H9 (cell line): ENCODE results near the gene AXIN2. TPM values are rescaled to one million over a fixed set of nuclear protein-coding genes. Genes with fewer than 3 reads are reported as not detected.
A peak's percentile ranks its signal among the peaks of the same experiment; 100 is the strongest.

Experiments used
- DNase-seq: peaks from one replicate; pipeline ENCODE4 v3.0.0-alpha.2; 2017
- H2AFZ ChIP-seq: one replicate; pipeline ENCODE4 v1.6.1; 2013; ENCODE audit warnings: mild to moderate bottlenecking, low read length, control low read depth, moderate library complexity
- H2AK5ac ChIP-seq: 2 replicates; pipeline ENCODE4 v1.6.1; 2013; ENCODE audit warnings: low read length, control low read depth, mixed read lengths; ENCODE audit not compliant: insufficient read length
- H2BK120ac ChIP-seq: one replicate; pipeline ENCODE4 v1.6.1; 2013; ENCODE audit warnings: low read depth, mild to moderate bottlenecking, low read length, control low read depth, inconsistent platforms; ENCODE audit not compliant: poor library complexity, severe bottlenecking
- H2BK12ac ChIP-seq: 2 replicates; pipeline ENCODE4 v1.6.1; 2013; ENCODE audit warnings: low read length, control low read depth, mixed read lengths, low read depth; ENCODE audit not compliant: insufficient read length
- H2BK15ac ChIP-seq: 2 replicates; pipeline ENCODE4 v1.6.1; 2013; ENCODE audit warnings: low read depth, low read length, control low read depth
- H2BK20ac ChIP-seq: one replicate; pipeline ENCODE4 v1.6.1; 2013; ENCODE audit warnings: low read depth, mild to moderate bottlenecking, low read length, control low read depth, inconsistent platforms; ENCODE audit not compliant: poor library complexity, severe bottlenecking
- H2BK5ac ChIP-seq: 2 replicates; pipeline ENCODE4 v1.6.1; 2013; ENCODE audit warnings: low read length, control low read depth, mixed read lengths; ENCODE audit not compliant: insufficient read length
- H3K14ac ChIP-seq: 2 replicates; pipeline ENCODE4 v1.6.1; 2013; ENCODE audit warnings: low read length, control low read depth; ENCODE audit not compliant: insufficient read depth
- H3K18ac ChIP-seq: 2 replicates; pipeline ENCODE4 v1.6.1; 2013; ENCODE audit warnings: low read depth, mild to moderate bottlenecking, mixed read lengths, low read length, control low read depth; ENCODE audit not compliant: insufficient read length
- H3K23ac ChIP-seq: 2 replicates; pipeline ENCODE4 v1.6.1; 2013; ENCODE audit warnings: low read length, control low read depth, mixed read lengths, low read depth; ENCODE audit not compliant: insufficient read length
- H3K23me2 ChIP-seq: 2 replicates; pipeline ENCODE4 v1.6.1; 2013; ENCODE audit warnings: low read depth, mild to moderate bottlenecking, mixed read lengths, low read length, control low read depth; ENCODE audit not compliant: insufficient read length, poor library complexity, severe bottlenecking
- H3K27ac ChIP-seq: 2 replicates; pipeline ENCODE4 v1.5.1; 2013; ENCODE audit warnings: low read length, control low read depth, mixed read lengths, low read depth; ENCODE audit not compliant: insufficient read length
- H3K27me3 ChIP-seq: 2 replicates; pipeline ENCODE4 v1.6.1; 2013; ENCODE audit warnings: low read length, control low read depth, inconsistent platforms; ENCODE audit not compliant: insufficient read depth
- H3K4ac ChIP-seq: 2 replicates; pipeline ENCODE4 v1.6.1; 2013; ENCODE audit warnings: low read depth, mild to moderate bottlenecking, control low read depth, inconsistent platforms, low read length, moderate library complexity
- H3K4me1 ChIP-seq: 2 replicates; pipeline ENCODE4 v1.6.1; 2013; ENCODE audit warnings: low read length, control low read depth, inconsistent platforms; ENCODE audit not compliant: insufficient read depth
- H3K4me2 ChIP-seq: 2 replicates; pipeline ENCODE4 v1.6.1; 2013; ENCODE audit warnings: low read length, control low read depth, mixed read lengths; ENCODE audit not compliant: insufficient read length, insufficient read depth
- H3K56ac ChIP-seq: 2 replicates; pipeline ENCODE4 v1.6.1; 2013; ENCODE audit warnings: low read depth, mild to moderate bottlenecking, mixed read lengths, low read length, control low read depth; ENCODE audit not compliant: insufficient read length
- H3K79me1 ChIP-seq: 2 replicates; pipeline ENCODE4 v1.6.1; 2013; ENCODE audit warnings: low read depth, mild to moderate bottlenecking, moderate library complexity, low read length, control low read depth, inconsistent platforms; ENCODE audit not compliant: insufficient read depth, poor library complexity, severe bottlenecking
- H3K79me2 ChIP-seq: 2 replicates; pipeline ENCODE4 v1.6.1; 2013; ENCODE audit warnings: low read length, control low read depth, inconsistent platforms; ENCODE audit not compliant: insufficient read depth
- H3K9ac ChIP-seq: 2 replicates; pipeline ENCODE4 v1.6.1; 2013; ENCODE audit warnings: low read length, control low read depth, mixed read lengths; ENCODE audit not compliant: insufficient read length; ENCODE audit errors: extremely low read depth
- H3K9me3 ChIP-seq: one replicate; pipeline ENCODE4 v1.6.1; 2013; ENCODE audit warnings: low read depth, low read length, inconsistent platforms; ENCODE audit not compliant: control insufficient read depth
- H3T11ph ChIP-seq: one replicate; pipeline ENCODE4 v1.6.1; 2013; ENCODE audit warnings: mild to moderate bottlenecking, low read length, control low read depth, inconsistent platforms
- H4K20me1 ChIP-seq: one replicate; pipeline ENCODE4 v1.6.1; 2013; ENCODE audit not compliant: control insufficient read depth, insufficient read length, insufficient read depth
- H4K5ac ChIP-seq: 2 replicates; pipeline ENCODE4 v1.6.1; 2013; ENCODE audit warnings: low read depth, mild to moderate bottlenecking, mixed read lengths, low read length, control low read depth; ENCODE audit not compliant: insufficient read length
- H4K8ac ChIP-seq: replicated peaks from 2 replicates; pipeline ENCODE4 v1.6.1; 2013; ENCODE audit warnings: low read length, control low read depth, mixed read lengths, low read depth; ENCODE audit not compliant: insufficient read length
- H4K91ac ChIP-seq: 2 replicates; pipeline ENCODE4 v1.6.1; 2013; ENCODE audit warnings: low read depth, mild to moderate bottlenecking, moderate library complexity, mixed read lengths, low read length, control low read depth; ENCODE audit not compliant: insufficient read length
- H3K27ac Mint-ChIP-seq, 3 experiments: 2 replicates in 2 of 3; 3 replicates in 1 of 3; pipeline ENCODE4 v1.8.0; 2020 to 2021; ENCODE audit warnings: mixed read lengths in 3 of 3, mild to moderate bottlenecking in 1 of 3, moderate library complexity in 1 of 3
- H3K27me3 Mint-ChIP-seq: 2 replicates; pipeline ENCODE4 v1.8.0; 2021; ENCODE audit warnings: low read depth, mild to moderate bottlenecking, moderate library complexity, mixed read lengths
- H3K36me3 Mint-ChIP-seq, 3 experiments: 2 replicates in 2 of 3; 3 replicates in 1 of 3; pipeline ENCODE4 v1.8.0; 2020 to 2021; ENCODE audit warnings: low read depth in 3 of 3, mixed read lengths in 3 of 3; ENCODE audit not compliant: insufficient read depth in 1 of 3
- H3K4me1 Mint-ChIP-seq, 2 experiments: 2 replicates each; pipeline ENCODE4 v1.8.0; 2020; ENCODE audit warnings: mixed read lengths in 2 of 2
- H3K4me3 Mint-ChIP-seq, 2 experiments: 2 replicates in 1 of 2; 3 replicates in 1 of 2; pipeline ENCODE4 v1.8.0; 2020 to 2021; ENCODE audit warnings: mild to moderate bottlenecking in 2 of 2, mixed read lengths in 2 of 2, moderate library complexity in 1 of 2
- H3K9me3 Mint-ChIP-seq, 2 experiments: 2 replicates in 1 of 2; 3 replicates in 1 of 2; pipeline ENCODE4 v1.8.0; 2020; ENCODE audit warnings: mild to moderate bottlenecking in 2 of 2, mixed read lengths in 2 of 2, moderate library complexity in 1 of 2
- WGBS: extraction: QIAGEN DNeasy Blood & Tissue Kit; methylation state at CpG from one replicate; pipeline ENCODE4 v1.1.7; 2013; ENCODE audit warnings: missing lambda C conversion rate, low lambda C conversion rate, mixed read lengths; ENCODE audit not compliant: insufficient read length; ENCODE audit errors: extremely low coverage; 5-methylcytosine and 5-hydroxymethylcytosine counted together
- total RNA-seq: library from RNA; stranded (reverse); gene quantifications from 2 replicates; pipeline ENCODE4 v1.2.1, GENCODE V29; 2021
- TF ChIP-seq, protein P1 (sequence below): fragments of 200-600 bp; sonication (generic); conservative IDR thresholded peaks from 3 replicates; pipeline ENCODE4 v1.8.0; 2021; ENCODE audit warnings: antibody characterized with exemption, mild to moderate bottlenecking

Gene AXIN2
- total RNA-seq, 1 experiment from 2014 or later = 35.0 TPM

DNA sequence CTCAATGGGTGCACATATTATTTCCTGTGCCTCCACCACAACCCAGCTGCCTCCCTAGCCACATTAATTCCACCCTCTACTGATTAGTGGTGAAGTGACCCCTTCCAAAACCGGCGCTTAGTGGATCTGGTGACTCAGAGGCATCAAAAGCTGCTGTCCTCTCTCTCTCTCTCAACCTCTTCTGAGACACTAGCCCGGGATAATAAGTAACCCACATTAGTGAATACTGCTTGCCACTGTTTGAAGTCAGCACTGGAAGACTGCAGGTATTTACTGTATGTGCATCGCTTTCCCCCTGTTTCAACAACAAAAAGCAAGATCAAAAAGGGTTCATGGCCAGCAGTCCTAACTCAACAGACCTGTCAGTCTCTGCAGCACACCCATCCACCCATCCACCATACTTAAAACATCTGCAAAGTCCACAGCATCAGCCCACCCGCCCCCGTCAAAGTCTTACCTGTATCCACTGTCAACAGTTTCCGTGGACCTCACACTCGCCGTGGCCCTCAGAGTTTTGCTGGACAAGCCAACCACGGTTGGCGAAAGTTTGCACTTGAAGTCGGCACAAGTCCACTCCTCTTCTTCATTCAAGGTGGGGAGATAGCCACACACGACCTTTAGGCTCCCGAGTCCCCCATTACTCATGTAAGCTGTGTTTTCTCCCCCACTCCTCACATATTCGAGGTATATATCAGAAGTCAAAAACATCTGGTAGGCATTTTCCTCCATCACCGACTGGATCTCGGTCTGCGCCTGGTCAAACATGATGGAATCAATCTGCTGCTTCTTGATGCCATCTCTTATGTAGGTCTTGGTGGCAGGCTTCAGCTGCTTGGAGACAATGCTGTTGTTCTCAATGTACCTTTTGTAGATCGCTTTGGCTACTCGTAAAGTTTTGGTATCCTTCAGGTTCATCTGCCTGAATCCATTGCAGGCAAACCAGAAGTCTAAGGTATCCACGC lies 3.8 kb downstream of the AXIN2 start:
- no peak overlapping the region for H2AFZ ChIP-seq
- no peak overlapping the region for H2BK12ac ChIP-seq
- no peak overlapping the region for H3K56ac ChIP-seq
- no peak overlapping the region for H3K23ac ChIP-seq
- no peak overlapping the region for H3K9ac ChIP-seq
- H4K91ac ChIP-seq = no peak overlapping the region
- no peaks in the 10 kb centered on the region for H4K20me1 ChIP-seq
- H2BK120ac ChIP-seq = no peak overlapping the region
- no peak overlapping the region for H3T11ph ChIP-seq
- H3K4me1 Mint-ChIP-seq = peaks cover 16 to 17% of the 10 kb centered on the region in 2 experiments
- no peak overlapping the region for H3K27ac ChIP-seq
- no peak overlapping the region for H3K4me3 Mint-ChIP-seq
- no peak overlapping the region for H3K14ac ChIP-seq
- H3K36me3 Mint-ChIP-seq = peaks cover 5 to 11% (median 7%) of the 10 kb centered on the region in 3 experiments; a peak in 6 of 7 replicates
- H3K4me2 ChIP-seq = peak overlapping the region; percentile 76
- no peaks in the 10 kb centered on the region for H3K9me3 Mint-ChIP-seq
- H3K79me1 ChIP-seq = peaks cover 21% of the 10 kb centered on the region
- peaks cover 8% of the 10 kb centered on the region for H3K27me3 Mint-ChIP-seq
- peaks cover 25% of the 10 kb centered on the region for H3K23me2 ChIP-seq
- WGBS = no CpG with 5 or more reads among the region's 21 CpGs
- H3K9me3 ChIP-seq = no peaks in the 10 kb centered on the region
- no peak overlapping the region for H2AK5ac ChIP-seq
- H3K27me3 ChIP-seq = no peaks in the 10 kb centered on the region; the same call in 1 of the 2 replicates
- H2BK20ac ChIP-seq = no peak overlapping the region
- peaks cover 17% of the 10 kb centered on the region; the same call in 1 of the 2 replicates for H3K79me2 ChIP-seq
- no peak overlapping the region for H4K8ac ChIP-seq
- H2BK5ac ChIP-seq = no peak overlapping the region
- H3K18ac ChIP-seq = no peak overlapping the region
- H3K4ac ChIP-seq = no peak overlapping the region
- H3K27ac Mint-ChIP-seq = no peak overlapping the region
- peaks cover 13% of the 10 kb centered on the region; the same call in 1 of the 2 replicates for H3K4me1 ChIP-seq
- no peak overlapping the region for H2BK15ac ChIP-seq
- H4K5ac ChIP-seq = no peak overlapping the region
- no peak for DNase-seq
- TF ChIP-seq, protein P1, sequence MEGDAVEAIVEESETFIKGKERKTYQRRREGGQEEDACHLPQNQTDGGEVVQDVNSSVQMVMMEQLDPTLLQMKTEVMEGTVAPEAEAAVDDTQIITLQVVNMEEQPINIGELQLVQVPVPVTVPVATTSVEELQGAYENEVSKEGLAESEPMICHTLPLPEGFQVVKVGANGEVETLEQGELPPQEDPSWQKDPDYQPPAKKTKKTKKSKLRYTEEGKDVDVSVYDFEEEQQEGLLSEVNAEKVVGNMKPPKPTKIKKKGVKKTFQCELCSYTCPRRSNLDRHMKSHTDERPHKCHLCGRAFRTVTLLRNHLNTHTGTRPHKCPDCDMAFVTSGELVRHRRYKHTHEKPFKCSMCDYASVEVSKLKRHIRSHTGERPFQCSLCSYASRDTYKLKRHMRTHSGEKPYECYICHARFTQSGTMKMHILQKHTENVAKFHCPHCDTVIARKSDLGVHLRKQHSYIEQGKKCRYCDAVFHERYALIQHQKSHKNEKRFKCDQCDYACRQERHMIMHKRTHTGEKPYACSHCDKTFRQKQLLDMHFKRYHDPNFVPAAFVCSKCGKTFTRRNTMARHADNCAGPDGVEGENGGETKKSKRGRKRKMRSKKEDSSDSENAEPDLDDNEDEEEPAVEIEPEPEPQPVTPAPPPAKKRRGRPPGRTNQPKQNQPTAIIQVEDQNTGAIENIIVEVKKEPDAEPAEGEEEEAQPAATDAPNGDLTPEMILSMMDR = no peak
